ENCODE results near the gene ITFG1.

The ITFG1 gene

GRCh38 chr16:47460711-47461597, at the start of gene ITFG1, which contains the start of gene PHKB:
Gene ITFG1, minus strand, starts transcription at chr16:47461063. Its CDS starts 18 bp downstream, at chr16:47461045.
Gene PHKB, plus strand, starts transcription at chr16:47461331. Its CDS starts 20 bp downstream, at chr16:47461351.
- H3K4me1 ChIP-seq (ENCODE audit: insufficient read depth, low read length): peaks cover 8% of the 10 kb centered on the region; the same call in 1 of the 2 replicates
- no peaks in the 10 kb centered on the region for H3K9me3 ChIP-seq (ENCODE audit: control insufficient read depth, insufficient read depth, low read length)
- peaks cover 4% of the 10 kb centered on the region; the same call in 1 of the 2 replicates for H3K36me3 ChIP-seq (ENCODE audit: insufficient read depth, low read length)
- peak within 1 kb of the TSS; percentile 98 for H3K9ac ChIP-seq (ENCODE audit: low read depth, low read length)

GRCh38 chr16:47507701-47508100, 46.8 kb upstream of the ITFG1 start:
- Histone ChIP-seq H3K9me3 (ENCODE audit: control insufficient read depth, insufficient read depth, low read length) (no peaks in the 10 kb centered on the region), H3K36me3 (ENCODE audit: insufficient read depth, low read length) (no peaks in the 10 kb centered on the region), H3K4me1 (ENCODE audit: insufficient read depth, low read length) (no peaks in the 10 kb centered on the region), H3K9ac (ENCODE audit: low read depth, low read length) (no peak overlapping the region)

- H3K36me3 ChIP-seq (ENCODE audit: insufficient read depth, low read length): no peaks in the 10 kb centered on the region
- H3K9ac ChIP-seq (ENCODE audit: low read depth, low read length): no peak overlapping the region
- no peaks in the 10 kb centered on the region for H3K4me1 ChIP-seq (ENCODE audit: insufficient read depth, low read length)
- H3K9me3 ChIP-seq (ENCODE audit: control insufficient read depth, insufficient read depth, low read length): no peaks in the 10 kb centered on the region
Observed at GRCh38 chr16:47506800-47507199, 45.9 kb upstream of the ITFG1 start.

- H3K9me3 ChIP-seq (ENCODE audit: control insufficient read depth, insufficient read depth, low read length): no peaks in the 10 kb centered on the region
- H3K9ac ChIP-seq (ENCODE audit: low read depth, low read length): no peak overlapping the region
- H3K36me3 ChIP-seq (ENCODE audit: insufficient read depth, low read length): no peaks in the 10 kb centered on the region; the same call in 1 of the 2 replicates
- H3K4me1 ChIP-seq (ENCODE audit: insufficient read depth, low read length): no peaks in the 10 kb centered on the region
Observed at GRCh38 chr16:47504599-47504998, 43.7 kb upstream of the ITFG1 start.

- Histone ChIP-seq H3K9ac (ENCODE audit: low read depth, low read length) (no peak overlapping the region), H3K4me1 (ENCODE audit: insufficient read depth, low read length) (no peaks in the 10 kb centered on the region), H3K9me3 (ENCODE audit: control insufficient read depth, insufficient read depth, low read length) (no peaks in the 10 kb centered on the region), H3K36me3 (ENCODE audit: insufficient read depth, low read length) (no peaks in the 10 kb centered on the region; the same call in 1 of the 2 replicates)
Observed at GRCh38 chr16:47503936-47504335, 43.1 kb upstream of the ITFG1 start.

GRCh38 chr16:47499700-47500264, 38.9 kb upstream of the ITFG1 start:
- no peaks in the 10 kb centered on the region for H3K9me3 ChIP-seq (ENCODE audit: control insufficient read depth, insufficient read depth, low read length)
- no peak overlapping the region for H3K9ac ChIP-seq (ENCODE audit: low read depth, low read length)
- no peaks in the 10 kb centered on the region; the same call in 1 of the 2 replicates for H3K36me3 ChIP-seq (ENCODE audit: insufficient read depth, low read length)
- H3K4me1 ChIP-seq (ENCODE audit: insufficient read depth, low read length): no peaks in the 10 kb centered on the region

GRCh38 chr16:47499080-47499699, 38.3 kb upstream of the ITFG1 start:
- H3K4me1 ChIP-seq (ENCODE audit: insufficient read depth, low read length): no peaks in the 10 kb centered on the region
- H3K36me3 ChIP-seq (ENCODE audit: insufficient read depth, low read length): no peaks in the 10 kb centered on the region; the same call in 1 of the 2 replicates
- no peaks in the 10 kb centered on the region for H3K9me3 ChIP-seq (ENCODE audit: control insufficient read depth, insufficient read depth, low read length)
- no peak overlapping the region for H3K9ac ChIP-seq (ENCODE audit: low read depth, low read length)

GRCh38 chr16:47493381-47494337, 32.8 kb upstream of the ITFG1 start:
- Histone ChIP-seq H3K9me3 (ENCODE audit: control insufficient read depth, insufficient read depth, low read length) (no peaks in the 10 kb centered on the region), H3K9ac (ENCODE audit: low read depth, low read length) (no peak overlapping the region), H3K36me3 (ENCODE audit: insufficient read depth, low read length) (no peaks in the 10 kb centered on the region), H3K4me1 (ENCODE audit: insufficient read depth, low read length) (peaks cover 11% of the 10 kb centered on the region; the same call in 1 of the 2 replicates)

GRCh38 chr16:47492428-47493377, 31.8 kb upstream of the ITFG1 start:
- H3K9me3 ChIP-seq (ENCODE audit: control insufficient read depth, insufficient read depth, low read length): no peaks in the 10 kb centered on the region
- H3K36me3 ChIP-seq (ENCODE audit: insufficient read depth, low read length): no peaks in the 10 kb centered on the region

GRCh38 chr16:47492036-47492427, 31.2 kb upstream of the ITFG1 start:
- Histone ChIP-seq H3K9ac (ENCODE audit: low read depth, low read length) (no peak overlapping the region), H3K4me1 (ENCODE audit: insufficient read depth, low read length) (peaks cover 11% of the 10 kb centered on the region; the same call in 1 of the 2 replicates), H3K9me3 (ENCODE audit: control insufficient read depth, insufficient read depth, low read length) (no peaks in the 10 kb centered on the region), H3K36me3 (ENCODE audit: insufficient read depth, low read length) (no peaks in the 10 kb centered on the region)

More at GRCh38 chr16:47492428-47493377, 31.8 kb upstream of the ITFG1 start:
- peaks cover 11% of the 10 kb centered on the region; the same call in 1 of the 2 replicates for H3K4me1 ChIP-seq (ENCODE audit: insufficient read depth, low read length)
- no peak overlapping the region for H3K9ac ChIP-seq (ENCODE audit: low read depth, low read length)

GRCh38 chr16:47490471-47490870, 29.6 kb upstream of the ITFG1 start:
- Histone ChIP-seq H3K36me3 (ENCODE audit: insufficient read depth, low read length) (no peaks in the 10 kb centered on the region), H3K9ac (ENCODE audit: low read depth, low read length) (no peak overlapping the region), H3K4me1 (ENCODE audit: insufficient read depth, low read length) (peaks cover 11% of the 10 kb centered on the region; the same call in 1 of the 2 replicates)

GRCh38 chr16:47488051-47488450, 27.2 kb upstream of the ITFG1 start:
- Histone ChIP-seq H3K4me1 (ENCODE audit: insufficient read depth, low read length) (peaks cover 11% of the 10 kb centered on the region; the same call in 1 of the 2 replicates), H3K36me3 (ENCODE audit: insufficient read depth, low read length) (no peaks in the 10 kb centered on the region), H3K9ac (ENCODE audit: low read depth, low read length) (no peak overlapping the region), H3K9me3 (ENCODE audit: control insufficient read depth, insufficient read depth, low read length) (no peaks in the 10 kb centered on the region)

More at GRCh38 chr16:47490471-47490870, 29.6 kb upstream of the ITFG1 start:
- no peaks in the 10 kb centered on the region for H3K9me3 ChIP-seq (ENCODE audit: control insufficient read depth, insufficient read depth, low read length)

GRCh38 chr16:47486856-47487255, 26.0 kb upstream of the ITFG1 start:
- 0 out of 2 replicates have a peak, but pooled peaks cover under 1% of the 10 kb centered on the region for H3K4me1 ChIP-seq (ENCODE audit: insufficient read depth, low read length)

More at GRCh38 chr16:47486856-47487255, 26.0 kb upstream of the ITFG1 start:
- H3K36me3 ChIP-seq (ENCODE audit: insufficient read depth, low read length): no peaks in the 10 kb centered on the region
- H3K9me3 ChIP-seq (ENCODE audit: control insufficient read depth, insufficient read depth, low read length): no peaks in the 10 kb centered on the region
- no peak overlapping the region for H3K9ac ChIP-seq (ENCODE audit: low read depth, low read length)

All from ES-I3 (cell line).